ENCODE measurements around the gene H2AZ1.

- no peak for TF ChIP-seq CTCF (IDR thresholded peaks at IDR 0.05; ENCODE audit: low read length)
- TF ChIP-seq EZH2 (IDR thresholded peaks at IDR 0.05; ENCODE audit: borderline replicate concordance, low read length), result no peak
Measured at GRCh38 chr4:99971453-99972111, 21.5 kb upstream of the H2AZ1 start.

Measured in OCI-LY1 (cell line).